HCT116 (cell line): ENCODE data around the gene CD9. TPM values are rescaled to one million over a fixed set of nuclear protein-coding genes. Genes with fewer than 3 reads are reported as not detected.

Experiments
- total RNA-seq: library from RNA; stranded (reverse); gene quantifications from one replicate; pipeline ENCODE4 v1.2.1, GENCODE V29; 2021; ENCODE audit not compliant: unreplicated experiment

CD9 gene
- total RNA-seq, 1 experiment from 2014 or later: 182 TPM

Other genes starting within 250 kb of the CD9 start
- 0.57 TPM for gene VWF, start 75.7 kb upstream of the CD9 start, total RNA-seq
- gene PLEKHG6, start 110.3 kb downstream of the CD9 start, total RNA-seq: 27.4 TPM
- gene TNFRSF1A, start 141.7 kb downstream of the CD9 start, total RNA-seq: 129 TPM
- gene SCNN1A, start 175.2 kb downstream of the CD9 start, total RNA-seq: 118 TPM
- gene LTBR, start 183.8 kb downstream of the CD9 start, total RNA-seq: 128 TPM
- 0.25 TPM for gene CD27, start 244.6 kb downstream of the CD9 start, total RNA-seq